HepG2 (cell line): Measurements from ENCODE around the gene KRTDAP. TPM values are rescaled to one million over a fixed set of nuclear protein-coding genes. Genes with fewer than 3 reads are reported as not detected.

Experiments
- ATAC-seq: fragments of 200-7000 bp; cut with Tn5 transposase; 3 replicates; pipeline ENCODE4 v1.9.1; 2020; ENCODE audit warnings: mild to moderate bottlenecking, moderate library complexity
- BruUV-seq: library from RNA; stranded (reverse); fragments of 400-500 nt; replicated peaks from 2 replicates; lab custom pipeline; 2021; lab: Mats Ljungman, UMichigan
- CTCF ChIA-PET: fragments of 300-600 bp; formaldehyde crosslinking; extraction: SDS; loops from one replicate; lab custom pipeline; 2021; ENCODE audit warnings: low total read pairs, inconsistent platforms, low intra/inter-chr PET ratio; lab: Yijun Ruan, JAX
- POLR2A ChIA-PET: fragments of 350-600 bp; sonication (Branson Sonifier 250); formaldehyde crosslinking; loops from one replicate; lab custom pipeline; 2020; ENCODE audit warnings: antibody characterized with exemption, inconsistent platforms; lab: Yijun Ruan, JAX
- DNase-seq: peaks from one replicate; pipeline ENCODE4 v3.0.0-alpha.2; 2015; ENCODE audit warnings: low spot score
- FAIRE-seq: peaks from 3 replicates; lab custom pipeline; 2011; peaks lifted over from hg19 to GRCh38; lab: Jason Lieb, UNC
- H2AFZ ChIP-seq: one replicate; pipeline ENCODE4 v1.6.1; 2011; ENCODE audit warnings: low read length, inconsistent platforms
- H3K27ac ChIP-seq: fragments of 300-600 bp; 3 replicates; pipeline ENCODE4 v1.8.0; 2011; ENCODE audit warnings: mixed run types, mild to moderate bottlenecking, mixed read lengths, low read length, inconsistent platforms; ENCODE audit not compliant: insufficient read depth; ENCODE audit errors: extremely low read length
- H3K27me3 ChIP-seq, 2 experiments: fragments of 200-600 bp in 1 of 2; 2 replicates in 1 of 2; 3 replicates in 1 of 2; pipeline versions ENCODE4 v1.6.0 to v1.8.0; 2011; ENCODE audit warnings: low read length in 2 of 2, mild to moderate bottlenecking in 2 of 2, moderate library complexity in 2 of 2, inconsistent platforms in 1 of 2; ENCODE audit not compliant: insufficient read depth in 2 of 2, control insufficient read depth in 1 of 2
- H3K36me3 ChIP-seq, 2 experiments: fragments of 200-600 bp in 1 of 2; replicated peaks in 1 of 2; 2 replicates in 1 of 2; 3 replicates in 1 of 2; pipeline versions ENCODE4 v1.5.1 to v1.8.0; 2011; ENCODE audit warnings: low read length in 2 of 2, inconsistent platforms in 1 of 2; ENCODE audit not compliant: insufficient read depth in 2 of 2, control insufficient read depth in 1 of 2
- H3K4me1 ChIP-seq: 2 replicates; pipeline ENCODE4 v1.5.1; 2012; ENCODE audit warnings: low read length, inconsistent platforms; ENCODE audit not compliant: insufficient read depth
- H3K4me2 ChIP-seq: 2 replicates; pipeline ENCODE4 v1.6.0; 2011; ENCODE audit warnings: low read depth, low read length, inconsistent platforms
- H3K4me3 ChIP-seq, 3 experiments: fragments of 200-600 bp in 1 of 3; sonication (generic), shearing (Covaris generic) in 1 of 3; replicated peaks in 1 of 3; 2 replicates each; pipeline ENCODE4 v1.5.1; 2011 to 2016; ENCODE audit warnings: low read length in 3 of 3, inconsistent platforms in 2 of 3, low read depth in 2 of 3, mild to moderate bottlenecking in 2 of 3, control low read depth in 1 of 3, mixed read lengths in 1 of 3; ENCODE audit not compliant: insufficient read depth in 1 of 3
- H3K79me2 ChIP-seq: one replicate; pipeline ENCODE4 v1.6.1; 2011; ENCODE audit warnings: low read length, inconsistent platforms; ENCODE audit not compliant: insufficient read depth
- H3K9ac ChIP-seq: 2 replicates; pipeline ENCODE4 v1.6.0; 2011; ENCODE audit warnings: mild to moderate bottlenecking, low read depth, low read length, inconsistent platforms; ENCODE audit not compliant: insufficient read depth
- H3K9me3 ChIP-seq: 2 replicates; pipeline ENCODE4 v1.5.1; 2012; ENCODE audit warnings: mild to moderate bottlenecking, low read length
- H4K20me1 ChIP-seq: 2 replicates; pipeline ENCODE4 v1.6.0; 2011; ENCODE audit warnings: inconsistent platforms, mild to moderate bottlenecking, low read length, moderate library complexity; ENCODE audit not compliant: insufficient read depth
- KLF16 ChIP-seq, 2 experiments: sonication (generic) in 1 of 2; formaldehyde crosslinking in 1 of 2; IDR thresholded peaks; 2 replicates each; pipeline versions ENCODE4 v1.6.1 to v1.8.0; 2016 to 2023; ENCODE audit warnings: missing genetic modification reagents in 2 of 2, missing compliant biosample characterization in 1 of 2
- MATR3 ChIP-seq: sonication (generic); formaldehyde crosslinking; IDR thresholded peaks from 2 replicates; pipeline ENCODE4 v1.4.0; 2020; ENCODE audit warnings: missing genetic modification reagents
- NFKBIZ ChIP-seq: IDR thresholded peaks from 2 replicates; pipeline ENCODE4 v1.6.1; 2018; ENCODE audit warnings: missing genetic modification reagents, missing compliant biosample characterization
- ZMYM2 ChIP-seq: sonication (generic); formaldehyde crosslinking; IDR thresholded peaks from 2 replicates; pipeline ENCODE4 v1.8.0; 2022; ENCODE audit warnings: mild to moderate bottlenecking, missing genetic modification reagents
- ZNF234 ChIP-seq: sonication (generic); formaldehyde crosslinking; conservative IDR thresholded peaks from 2 replicates; pipeline ENCODE4 v1.5.1; 2020; ENCODE audit warnings: mild to moderate bottlenecking, missing genetic modification reagents
- ZNF274 ChIP-seq: sonication (generic); formaldehyde crosslinking; IDR thresholded peaks from 2 replicates; pipeline ENCODE4 v1.5.1; 2020; ENCODE audit warnings: mild to moderate bottlenecking, missing genetic modification reagents
- ZNF670 ChIP-seq: sonication (generic); formaldehyde crosslinking; IDR thresholded peaks from 2 replicates; pipeline ENCODE4 v1.8.0; 2022; ENCODE audit warnings: mild to moderate bottlenecking, missing genetic modification reagents, borderline replicate concordance
- WGBS: methylation state at CpG from one replicate; pipeline ENCODE4 v1.1.6; 2017; ENCODE audit warnings: low lambda C conversion rate; 5-methylcytosine and 5-hydroxymethylcytosine counted together
- in situ Hi-C: cut with HindIII; loops from 2 replicates; pipeline ENCODE4 v1.10.0; 2017; ENCODE audit warnings: low pct_unique_long_range_greater_than_20kb; ENCODE audit not compliant: extremely low pct_ligation_motif_present
- intact Hi-C: fragments of 100-400 bp; cut with micrococcal nuclease; formaldehyde crosslinking; loops from one replicate; pipeline ENCODE4 v1.10.0; 2022; ENCODE audit not compliant: unreplicated experiment
- polyA plus RNA-seq, 8 experiments: library from polyadenylated mRNA; depleted of rRNA in 3 of 8; stranded (reverse) in 7 of 8; unstranded in 1 of 8; fragments of >200 nt; fragmentation: Illumina TruSeq in 4 of 8; extraction: Trizol in 4 of 8; gene quantifications; 2 replicates each; pipeline versions ENCODE4 v1.2.1 to v1.2.3, GENCODE V29; 2011 to 2016; ENCODE audit warnings: low read depth in 4 of 8, missing spikeins in 1 of 8, mixed read lengths in 1 of 8; ENCODE audit not compliant: insufficient read depth in 1 of 8
- total RNA-seq, 5 experiments: library from RNA; depleted of rRNA; stranded (reverse); fragments of >200 nt; fragmentation: Illumina TruSeq; extraction: Trizol; gene quantifications; 2 replicates each; pipeline ENCODE4 v1.2.3, GENCODE V29; 2016; ENCODE audit warnings: low read depth in 1 of 5
- TF ChIP-seq, protein P1 (sequence below): sonication (generic); formaldehyde crosslinking; conservative IDR thresholded peaks from 2 replicates; pipeline ENCODE4 v1.4.0; 2020; ENCODE audit warnings: missing genetic modification reagents
- TF ChIP-seq, protein P2 (sequence below): sonication (generic); formaldehyde crosslinking; IDR thresholded peaks from 2 replicates; pipeline ENCODE4 v1.8.0; 2022; ENCODE audit warnings: mild to moderate bottlenecking, missing genetic modification reagents, moderate library complexity

KRTDAP gene
- total and polyA plus RNA-seq, 2 of the 13 experiments (the other 11 are each of a cell fraction or from before 2014, with no cell fraction given), result 0.86 to 1.5 TPM

DNA sequence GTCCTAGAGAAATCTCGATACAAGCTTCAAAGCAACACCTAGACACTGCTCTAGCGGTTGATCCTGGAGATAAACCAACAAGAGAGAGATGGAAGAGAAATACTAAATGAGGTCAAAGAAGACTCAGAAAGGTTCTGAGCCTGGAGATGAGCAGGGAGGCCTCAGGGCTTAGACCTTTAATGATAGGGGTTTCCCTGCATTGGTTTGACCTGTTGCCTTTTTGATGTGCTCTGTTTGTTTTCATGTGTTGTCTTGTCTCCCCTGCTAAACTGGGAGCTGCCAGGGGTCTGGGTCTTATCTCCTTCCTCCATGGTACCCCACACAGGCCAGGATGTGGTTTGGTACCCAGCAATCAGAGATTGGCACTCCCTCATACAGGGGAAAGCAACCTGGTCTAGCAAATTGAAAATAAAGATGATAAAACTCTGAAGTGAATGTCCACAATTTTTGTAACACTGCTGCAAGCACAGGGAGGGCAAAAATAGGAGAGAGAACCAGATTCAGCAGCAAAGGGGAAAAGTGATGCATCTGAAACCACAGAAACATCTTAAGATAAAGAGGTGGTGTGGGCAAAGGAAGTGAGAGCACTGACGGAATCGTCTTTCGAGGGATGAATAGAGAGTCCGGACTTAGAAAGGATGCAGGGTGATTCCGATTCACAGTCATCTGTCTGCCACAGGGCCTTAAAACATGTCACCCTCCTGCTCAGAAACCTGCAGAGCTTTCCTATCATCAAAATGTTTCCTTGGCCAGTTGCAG, 38.7 kb downstream of the KRTDAP start:
- Histone ChIP-seq H3K27ac (no peak overlapping the region), H4K20me1 (no peaks in the 10 kb centered on the region), H3K9me3 (no peaks in the 10 kb centered on the region), H3K4me1 (peaks cover 53% of the 10 kb centered on the region), H3K36me3 (no peaks in the 10 kb centered on the region), H3K27me3 (peaks cover 5 to 32% of the 10 kb centered on the region in 2 experiments), H3K9ac (no peak overlapping the region), H3K79me2 (no peaks in the 10 kb centered on the region), H3K4me3 (no peak overlapping the region), H2AFZ (no peak overlapping the region), H3K4me2 (no peak overlapping the region)
- in situ Hi-C loops (no loop called here), intact Hi-C loops (no loop called here)
- CTCF ChIA-PET, result no interaction called here
- POLR2A ChIA-PET, result no interaction called here
- DNase-seq (no peak), ATAC-seq (no peak), FAIRE-seq (no peak)
- BruUV-seq, result no TSS peak
- no peak for TF ChIP-seq ZNF234 (CRISPR knock-in tag)
- TF ChIP-seq, protein P1, sequence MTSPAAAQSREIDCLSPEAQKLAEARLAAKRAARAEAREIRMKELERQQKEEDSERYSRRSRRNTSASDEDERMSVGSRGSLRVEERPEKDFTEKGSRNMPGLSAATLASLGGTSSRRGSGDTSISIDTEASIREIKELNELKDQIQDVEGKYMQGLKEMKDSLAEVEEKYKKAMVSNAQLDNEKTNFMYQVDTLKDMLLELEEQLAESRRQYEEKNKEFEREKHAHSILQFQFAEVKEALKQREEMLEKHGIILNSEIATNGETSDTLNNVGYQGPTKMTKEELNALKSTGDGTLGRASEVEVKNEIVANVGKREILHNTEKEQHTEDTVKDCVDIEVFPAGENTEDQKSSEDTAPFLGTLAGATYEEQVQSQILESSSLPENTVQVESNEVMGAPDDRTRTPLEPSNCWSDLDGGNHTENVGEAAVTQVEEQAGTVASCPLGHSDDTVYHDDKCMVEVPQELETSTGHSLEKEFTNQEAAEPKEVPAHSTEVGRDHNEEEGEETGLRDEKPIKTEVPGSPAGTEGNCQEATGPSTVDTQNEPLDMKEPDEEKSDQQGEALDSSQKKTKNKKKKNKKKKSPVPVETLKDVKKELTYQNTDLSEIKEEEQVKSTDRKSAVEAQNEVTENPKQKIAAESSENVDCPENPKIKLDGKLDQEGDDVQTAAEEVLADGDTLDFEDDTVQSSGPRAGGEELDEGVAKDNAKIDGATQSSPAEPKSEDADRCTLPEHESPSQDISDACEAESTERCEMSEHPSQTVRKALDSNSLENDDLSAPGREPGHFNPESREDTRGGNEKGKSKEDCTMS (CRISPR knock-in tag), result no peak
- TF ChIP-seq NFKBIZ, result no peak
- WGBS, result 38% methylated on average over 7 of the region's 7 CpGs

DNA sequence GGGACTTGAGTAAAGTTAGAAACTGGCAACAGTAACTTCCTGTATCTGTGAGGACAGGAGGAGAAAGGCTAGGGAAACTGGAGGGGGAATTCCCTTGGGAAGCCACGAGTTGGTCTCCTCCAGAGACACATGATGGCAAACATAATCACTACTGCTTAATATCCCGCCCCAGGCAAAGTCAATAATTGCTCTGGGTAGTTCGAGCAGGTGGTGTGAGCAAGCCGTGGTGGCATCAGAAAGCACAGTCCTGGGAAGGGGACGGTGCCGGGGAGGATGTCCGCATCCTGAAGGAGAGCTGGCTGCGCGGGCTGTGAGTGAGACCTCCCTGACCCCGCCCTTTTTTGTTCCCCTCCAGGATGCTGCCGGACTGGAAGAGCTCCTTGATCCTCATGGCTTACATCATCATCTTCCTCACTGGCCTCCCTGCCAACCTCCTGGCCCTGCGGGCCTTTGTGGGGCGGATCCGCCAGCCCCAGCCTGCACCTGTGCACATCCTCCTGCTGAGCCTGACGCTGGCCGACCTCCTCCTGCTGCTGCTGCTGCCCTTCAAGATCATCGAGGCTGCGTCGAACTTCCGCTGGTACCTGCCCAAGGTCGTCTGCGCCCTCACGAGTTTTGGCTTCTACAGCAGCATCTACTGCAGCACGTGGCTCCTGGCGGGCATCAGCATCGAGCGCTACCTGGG, 40.8 kb downstream of the KRTDAP start:
- 64% methylated on average over 15 of the region's 27 CpGs for WGBS
- H3K4me3 ChIP-seq, result no peak overlapping the region
- ATAC-seq (no peak), FAIRE-seq (no peak), DNase-seq (no peak)
- H3K36me3 ChIP-seq, result no peaks in the 10 kb centered on the region
- ChIA-PET POLR2A (interaction anchor here (1.0 kb wide), 1 partner anchor 61 kb away, joined by 3 read pairs; no protein-coding TSS in a partner anchor), CTCF (no interaction called here)
- no peaks in the 10 kb centered on the region for H3K9me3 ChIP-seq
- peaks cover 5 to 41% of the 10 kb centered on the region in 2 experiments for H3K27me3 ChIP-seq
- no peaks in the 10 kb centered on the region for H4K20me1 ChIP-seq
- H3K27ac ChIP-seq, result no peak overlapping the region
- no peak overlapping the region for H2AFZ ChIP-seq
- no peak overlapping the region for H3K4me2 ChIP-seq
- H3K4me1 ChIP-seq, result peaks cover 36% of the 10 kb centered on the region
- H3K79me2 ChIP-seq, result no peaks in the 10 kb centered on the region
- intact Hi-C loops (no loop called here), in situ Hi-C loops (no loop called here)
- BruUV-seq, result no TSS peak
- no peak overlapping the region for H3K9ac ChIP-seq
- TF ChIP-seq MATR3 (CRISPR knock-in tag) (no peak), ZNF274 (CRISPR knock-in tag) (no peak), KLF16 (CRISPR knock-in tag; IDR thresholded peaks at IDR 0.05) (no peak), ZNF670 (no peak), ZMYM2 (CRISPR knock-in tag) (no peak)
- TF ChIP-seq, protein P2, sequence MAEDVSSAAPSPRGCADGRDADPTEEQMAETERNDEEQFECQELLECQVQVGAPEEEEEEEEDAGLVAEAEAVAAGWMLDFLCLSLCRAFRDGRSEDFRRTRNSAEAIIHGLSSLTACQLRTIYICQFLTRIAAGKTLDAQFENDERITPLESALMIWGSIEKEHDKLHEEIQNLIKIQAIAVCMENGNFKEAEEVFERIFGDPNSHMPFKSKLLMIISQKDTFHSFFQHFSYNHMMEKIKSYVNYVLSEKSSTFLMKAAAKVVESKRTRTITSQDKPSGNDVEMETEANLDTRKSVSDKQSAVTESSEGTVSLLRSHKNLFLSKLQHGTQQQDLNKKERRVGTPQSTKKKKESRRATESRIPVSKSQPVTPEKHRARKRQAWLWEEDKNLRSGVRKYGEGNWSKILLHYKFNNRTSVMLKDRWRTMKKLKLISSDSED (CRISPR knock-in tag), result no peak
